Lower leg skin (tissue), 3 donors: ENCODE results near the gene NOP10.

Source experiments
- POLR2A ChIP-seq, 2 donors: fragments of 450-650 bp; IDR thresholded peaks; one replicate each; pipeline ENCODE4 v1.6.1; 2016 to 2017; ENCODE audit warnings: antibody characterized with exemption in 2 of 2, mild to moderate bottlenecking in 1 of 2, moderate library complexity in 1 of 2
- TF ChIP-seq, protein P1 (sequence below), 3 donors: fragments of 450-650 bp; IDR thresholded peaks; one replicate each; pipeline ENCODE4 v1.5.1; 2016; ENCODE audit warnings: antibody characterized with exemption in 3 of 3, mild to moderate bottlenecking in 3 of 3, moderate library complexity in 2 of 3

DNA sequence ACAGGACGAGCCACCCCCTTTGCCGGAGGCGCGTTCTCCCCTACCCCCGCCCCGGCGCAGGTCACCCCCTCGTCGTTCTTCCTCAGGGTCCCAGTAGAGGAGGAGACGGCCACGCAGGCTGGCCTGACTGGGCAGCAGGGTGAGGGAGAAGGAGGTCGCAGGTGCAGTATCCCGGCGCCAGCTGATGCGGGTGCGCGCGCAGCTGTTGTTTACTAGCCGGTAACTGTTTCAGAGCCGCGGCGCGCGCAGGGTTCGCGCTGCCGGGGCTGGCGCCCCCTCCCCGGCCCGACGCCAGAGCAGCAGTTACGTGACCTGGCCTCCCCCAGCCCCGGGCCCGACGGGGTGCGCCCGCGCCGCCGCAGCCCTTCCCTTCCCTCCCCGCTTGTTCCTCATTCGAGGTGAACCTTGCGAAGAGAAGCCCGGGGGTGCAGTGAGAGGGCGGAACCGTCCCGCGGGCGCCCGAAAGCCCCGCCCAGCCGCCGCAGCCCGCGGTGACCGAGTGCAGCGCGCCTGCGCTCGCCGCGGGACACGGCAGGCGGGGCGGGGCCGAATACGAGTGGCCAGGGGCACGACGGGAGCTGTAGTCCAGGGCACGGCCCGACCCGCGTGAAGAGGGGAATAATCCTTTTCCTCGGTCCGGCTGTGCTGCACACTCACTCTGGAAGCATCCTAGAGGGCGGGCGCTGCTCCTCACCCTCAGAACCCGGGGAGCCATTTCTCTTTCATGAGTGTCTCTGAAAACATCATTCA, 5.2 kb downstream of the NOP10 start, which contains the start of gene SLC12A6:
- no peak for TF ChIP-seq POLR2A (IDR thresholded peaks at IDR 0.05)
- TF ChIP-seq, protein P1, sequence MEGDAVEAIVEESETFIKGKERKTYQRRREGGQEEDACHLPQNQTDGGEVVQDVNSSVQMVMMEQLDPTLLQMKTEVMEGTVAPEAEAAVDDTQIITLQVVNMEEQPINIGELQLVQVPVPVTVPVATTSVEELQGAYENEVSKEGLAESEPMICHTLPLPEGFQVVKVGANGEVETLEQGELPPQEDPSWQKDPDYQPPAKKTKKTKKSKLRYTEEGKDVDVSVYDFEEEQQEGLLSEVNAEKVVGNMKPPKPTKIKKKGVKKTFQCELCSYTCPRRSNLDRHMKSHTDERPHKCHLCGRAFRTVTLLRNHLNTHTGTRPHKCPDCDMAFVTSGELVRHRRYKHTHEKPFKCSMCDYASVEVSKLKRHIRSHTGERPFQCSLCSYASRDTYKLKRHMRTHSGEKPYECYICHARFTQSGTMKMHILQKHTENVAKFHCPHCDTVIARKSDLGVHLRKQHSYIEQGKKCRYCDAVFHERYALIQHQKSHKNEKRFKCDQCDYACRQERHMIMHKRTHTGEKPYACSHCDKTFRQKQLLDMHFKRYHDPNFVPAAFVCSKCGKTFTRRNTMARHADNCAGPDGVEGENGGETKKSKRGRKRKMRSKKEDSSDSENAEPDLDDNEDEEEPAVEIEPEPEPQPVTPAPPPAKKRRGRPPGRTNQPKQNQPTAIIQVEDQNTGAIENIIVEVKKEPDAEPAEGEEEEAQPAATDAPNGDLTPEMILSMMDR (IDR thresholded peaks at IDR 0.05), result no peak
